HL-60 (cell line): ENCODE data around the gene DCHS2.

Source experiments
- DNase-seq, 2 experiments: peaks; one replicate each; pipeline ENCODE4 v3.0.0-alpha.2; 2010 to 2020; ENCODE audit warnings: low read depth in 1 of 2, low spot score in 1 of 2
- H3K27ac ChIP-seq: fragments of 250-450 bp; sonication (Bioruptor Pico); replicated peaks from 2 replicates; pipeline ENCODE4 v1.5.1; 2020; ENCODE audit warnings: mild to moderate bottlenecking, moderate library complexity
- H3K27me3 ChIP-seq: fragments of 250-450 bp; sonication (Bioruptor Pico); 2 replicates; pipeline ENCODE4 v1.5.1; 2021; ENCODE audit warnings: mild to moderate bottlenecking, moderate library complexity; ENCODE audit not compliant: insufficient read depth, poor library complexity, severe bottlenecking
- H3K4me3 ChIP-seq: replicated peaks from 2 replicates; pipeline ENCODE4 v1.5.1; 2011; ENCODE audit warnings: mild to moderate bottlenecking, control low read depth, low read length; ENCODE audit not compliant: insufficient read depth
- CTCF ChIP-seq: IDR thresholded peaks from one replicate; pipeline ENCODE4 v1.5.1; 2011; ENCODE audit warnings: low read length, control low read depth, inconsistent platforms; ENCODE audit not compliant: insufficient read depth
- GABPA ChIP-seq: IDR thresholded peaks from 2 replicates; pipeline ENCODE4 v1.6.1; 2012; ENCODE audit warnings: low read depth
- POLR2AphosphoS5 ChIP-seq: IDR thresholded peaks from 2 replicates; pipeline ENCODE4 v1.6.1; 2012; ENCODE audit warnings: low read depth
- REST ChIP-seq: IDR thresholded peaks from 2 replicates; pipeline ENCODE4 v1.6.1; 2012; ENCODE audit warnings: low read depth; ENCODE audit not compliant: insufficient replicate concordance
- SPI1 ChIP-seq: IDR thresholded peaks from 2 replicates; pipeline ENCODE4 v1.6.1; 2012; ENCODE audit warnings: low read depth, mild to moderate bottlenecking, borderline replicate concordance

Gene DCHS2

GRCh38 chr4:154329268-154329868, 162.2 kb downstream of the DCHS2 start:
- peak in 1 of 2 experiments; percentile 3 for DNase-seq
- H3K27ac ChIP-seq = no peak overlapping the region
- no peak overlapping the region for H3K4me3 ChIP-seq
- peaks cover 10% of the 10 kb centered on the region for H3K27me3 ChIP-seq
- TF ChIP-seq REST (no peak), CTCF (peak; percentile 28)

GRCh38 chr4:154328030-154328429, 163.6 kb downstream of the DCHS2 start:
- peaks cover 5% of the 10 kb centered on the region for H3K27me3 ChIP-seq
- TF ChIP-seq REST (no peak), GABPA (no peak), SPI1 (no peak), POLR2AphosphoS5 (no peak)
- no peak overlapping the region for H3K27ac ChIP-seq
- no peak overlapping the region for H3K4me3 ChIP-seq
- DNase-seq = no peak

GRCh38 chr4:154320521-154320920, 171.1 kb downstream of the DCHS2 start:
- no peak overlapping the region for H3K27ac ChIP-seq
- peaks cover 2% of the 10 kb centered on the region for H3K27me3 ChIP-seq
- no peak for DNase-seq
- H3K4me3 ChIP-seq = no peak overlapping the region
- TF ChIP-seq POLR2AphosphoS5 = no peak
- TF ChIP-seq GABPA = no peak
- no peak for TF ChIP-seq CTCF
- no peak for TF ChIP-seq SPI1

- H3K27me3 ChIP-seq = peaks cover 2% of the 10 kb centered on the region
- DNase-seq = no peak
- H3K4me3 ChIP-seq = no peak overlapping the region
- TF ChIP-seq SPI1 (no peak), GABPA (no peak), CTCF (no peak), POLR2AphosphoS5 (no peak), REST (no peak)
- H3K27ac ChIP-seq = no peak overlapping the region
These were observed 171.9 kb downstream of the DCHS2 start for GRCh38 chr4:154319736-154320135.
